WTC11 (cell line): Measurements from ENCODE around the gene TWIST2. TPM values are rescaled to one million over a fixed set of nuclear protein-coding genes. Genes with fewer than 3 reads are reported as not detected.

Source experiments
- ATAC-seq: fragments of 200-7000 bp; cut with Tn5 transposase; 2 replicates; pipeline ENCODE4 v1.10.0; 2021; ENCODE audit warnings: mild to moderate bottlenecking, moderate library complexity
- CTCF ChIA-PET: fragments of 300-600 bp; sonication (Branson Sonifier 250); formaldehyde crosslinking; loops from one replicate; lab custom pipeline; 2021; ENCODE audit warnings: antibody characterized with exemption; lab: Charles Lee
- POLR2A ChIA-PET: fragments of 350-600 bp; sonication (Branson Sonifier 250); formaldehyde crosslinking; loops from one replicate; lab custom pipeline; 2021; ENCODE audit warnings: antibody characterized with exemption; lab: Charles Lee
- DNase-seq: peaks from one replicate; pipeline ENCODE4 v3.0.0; 2021; ENCODE audit warnings: low spot score
- H3K27ac Mint-ChIP-seq: 2 replicates; pipeline ENCODE4 v1.8.0; 2021; ENCODE audit warnings: mixed read lengths
- H3K27me3 Mint-ChIP-seq: 2 replicates; pipeline ENCODE4 v1.8.0; 2021; ENCODE audit warnings: low read depth, mild to moderate bottlenecking, moderate library complexity, mixed read lengths
- H3K36me3 Mint-ChIP-seq: 2 replicates; pipeline ENCODE4 v1.8.0; 2021; ENCODE audit warnings: mixed read lengths
- H3K4me1 Mint-ChIP-seq: 2 replicates; pipeline ENCODE4 v1.8.0; 2022; ENCODE audit warnings: mixed read lengths
- H3K4me3 Mint-ChIP-seq: 2 replicates; pipeline ENCODE4 v1.8.0; 2021; ENCODE audit warnings: mild to moderate bottlenecking, moderate library complexity, mixed read lengths
- H3K9me3 Mint-ChIP-seq: 2 replicates; pipeline ENCODE4 v1.8.0; 2021; ENCODE audit warnings: mixed read lengths
- GABPB1 ChIP-seq: sonication (generic); formaldehyde crosslinking; IDR thresholded peaks from 2 replicates; pipeline ENCODE4 v1.8.1; 2023; ENCODE audit warnings: mild to moderate bottlenecking, missing genetic modification reagents
- GTF2I ChIP-seq: fragments of 250-450 bp; sonication (Bioruptor Pico); conservative IDR thresholded peaks from 2 replicates; pipeline ENCODE4 v1.4.0; 2021; ENCODE audit warnings: mild to moderate bottlenecking
- JUN ChIP-seq: sonication (generic); formaldehyde crosslinking; IDR thresholded peaks from 2 replicates; pipeline ENCODE4 v1.8.0; 2023; ENCODE audit warnings: mild to moderate bottlenecking, missing genetic modification reagents
- KAT7 ChIP-seq: sonication (generic); formaldehyde crosslinking; IDR thresholded peaks from 2 replicates; pipeline ENCODE4 v1.8.1; 2023; ENCODE audit warnings: missing genetic modification reagents, mild to moderate bottlenecking, borderline replicate concordance
- MYBL2 ChIP-seq: sonication (generic); formaldehyde crosslinking; IDR thresholded peaks from 2 replicates; pipeline ENCODE4 v1.8.1; 2023; ENCODE audit warnings: mild to moderate bottlenecking, moderate library complexity, missing genetic modification reagents
- NFATC4 ChIP-seq: fragments of 250-450 bp; sonication (Bioruptor Pico); IDR thresholded peaks from 2 replicates; pipeline ENCODE4 v1.9.0; 2021; ENCODE audit warnings: mild to moderate bottlenecking
- NFE2L1 ChIP-seq: sonication (generic); formaldehyde crosslinking; IDR thresholded peaks from 2 replicates; pipeline ENCODE4 v1.8.1; 2023; ENCODE audit warnings: missing genetic modification reagents
- OVOL2 ChIP-seq: fragments of 250-450 bp; sonication (Bioruptor Pico); IDR thresholded peaks from 2 replicates; pipeline ENCODE4 v1.9.0; 2021; ENCODE audit warnings: mild to moderate bottlenecking, borderline replicate concordance
- RELA ChIP-seq: sonication (generic); formaldehyde crosslinking; IDR thresholded peaks from 2 replicates; pipeline ENCODE4 v1.8.1; 2022; ENCODE audit warnings: missing genetic modification reagents, mild to moderate bottlenecking, borderline replicate concordance
- SMAD4 ChIP-seq: sonication (generic); formaldehyde crosslinking; IDR thresholded peaks from 2 replicates; pipeline ENCODE4 v1.8.0; 2022; ENCODE audit warnings: mild to moderate bottlenecking, missing genetic modification reagents
- TEAD1 ChIP-seq: sonication (generic); formaldehyde crosslinking; IDR thresholded peaks from 2 replicates; pipeline ENCODE4 v1.8.0; 2022; ENCODE audit warnings: mild to moderate bottlenecking, missing genetic modification reagents
- ZBTB21 ChIP-seq: sonication (generic); formaldehyde crosslinking; IDR thresholded peaks from 2 replicates; pipeline ENCODE4 v1.8.1; 2023; ENCODE audit warnings: mild to moderate bottlenecking, missing genetic modification reagents, borderline replicate concordance
- ZNF138 ChIP-seq: sonication (generic); formaldehyde crosslinking; conservative IDR thresholded peaks from 2 replicates; pipeline ENCODE4 v1.8.1; 2022; ENCODE audit warnings: mild to moderate bottlenecking, moderate library complexity, missing genetic modification reagents
- ZNF263 ChIP-seq: sonication (generic); formaldehyde crosslinking; IDR thresholded peaks from 2 replicates; pipeline ENCODE4 v1.8.1; 2022; ENCODE audit warnings: low read depth, mild to moderate bottlenecking, moderate library complexity, missing genetic modification reagents
- total RNA-seq: library from RNA; stranded (reverse); gene quantifications from 3 replicates; pipeline ENCODE4 v1.2.3, GENCODE V29; 2021
- TF ChIP-seq, protein P1 (sequence below): sonication (generic); formaldehyde crosslinking; IDR thresholded peaks from 2 replicates; pipeline ENCODE4 v1.8.0; 2022; ENCODE audit warnings: mild to moderate bottlenecking, missing genetic modification reagents
- TF ChIP-seq, protein P2 (sequence below): sonication (generic); formaldehyde crosslinking; IDR thresholded peaks from 2 replicates; pipeline ENCODE4 v1.8.1; 2023; ENCODE audit warnings: mild to moderate bottlenecking, missing genetic modification reagents
- TF ChIP-seq, protein P3 (sequence below): sonication (generic); formaldehyde crosslinking; IDR thresholded peaks from 2 replicates; pipeline ENCODE4 v1.8.0; 2022; ENCODE audit warnings: mild to moderate bottlenecking, missing genetic modification reagents
- TF ChIP-seq, protein P4 (sequence below): sonication (generic); formaldehyde crosslinking; IDR thresholded peaks from 2 replicates; pipeline ENCODE4 v1.8.1; 2023; ENCODE audit warnings: mild to moderate bottlenecking, moderate library complexity, missing genetic modification reagents
- TF ChIP-seq, protein P5 (sequence below): sonication (generic); formaldehyde crosslinking; IDR thresholded peaks from 2 replicates; pipeline ENCODE4 v1.8.1; 2022; ENCODE audit warnings: low read depth, mild to moderate bottlenecking, moderate library complexity, missing genetic modification reagents, borderline replicate concordance
- TF ChIP-seq, protein P6 (sequence below): fragments of 250-450 bp; sonication (Bioruptor Pico); IDR thresholded peaks from 2 replicates; pipeline ENCODE4 v1.8.0; 2021; ENCODE audit warnings: mild to moderate bottlenecking

The TWIST2 gene
- total RNA-seq, 1 experiment from 2014 or later, result 5.7 TPM

DNA sequence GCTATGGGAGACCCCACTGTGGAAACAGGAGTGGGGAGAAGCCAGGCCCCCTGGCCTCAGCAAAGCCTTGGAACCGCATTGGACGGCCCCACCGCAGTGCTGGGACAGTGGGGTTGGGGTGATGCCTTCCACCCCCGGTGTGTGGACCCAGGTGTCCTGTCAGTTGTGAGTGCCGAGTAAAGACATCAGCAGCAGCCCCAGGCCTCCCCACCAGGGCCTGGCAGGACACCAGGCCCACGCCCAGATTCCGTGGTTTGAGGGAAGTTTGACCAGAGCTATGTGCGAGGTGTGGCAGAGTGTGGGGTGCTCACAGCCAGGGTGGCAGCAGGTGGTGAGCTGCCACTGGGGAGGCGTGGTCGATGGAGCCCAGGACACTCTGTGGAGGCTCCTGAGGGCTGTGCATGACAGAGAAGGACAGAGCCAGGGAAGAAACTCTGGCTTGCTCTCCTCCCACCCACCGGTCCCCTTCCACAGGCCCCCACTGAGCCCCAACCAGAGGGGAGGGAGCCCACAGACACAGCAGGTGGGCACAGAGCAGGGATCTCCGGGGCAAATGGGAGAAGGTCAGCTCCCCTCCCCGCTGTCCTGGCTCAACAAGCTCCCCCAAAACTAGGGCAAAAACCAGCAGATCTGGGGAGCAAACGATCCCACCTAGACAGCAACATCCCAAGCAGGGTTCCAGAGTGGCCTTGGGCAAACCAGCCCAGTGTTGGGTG, 69.1 kb downstream of the TWIST2 start:
- H3K9me3 Mint-ChIP-seq, result 0 out of 2 replicates have a peak, but pooled peaks cover 6% of the 10 kb centered on the region
- H3K27me3 Mint-ChIP-seq, result no peaks in the 10 kb centered on the region
- no peak for TF ChIP-seq MYBL2 (CRISPR knock-in tag)
- no peak for TF ChIP-seq RELA (CRISPR knock-in tag)
- TF ChIP-seq, protein P1, sequence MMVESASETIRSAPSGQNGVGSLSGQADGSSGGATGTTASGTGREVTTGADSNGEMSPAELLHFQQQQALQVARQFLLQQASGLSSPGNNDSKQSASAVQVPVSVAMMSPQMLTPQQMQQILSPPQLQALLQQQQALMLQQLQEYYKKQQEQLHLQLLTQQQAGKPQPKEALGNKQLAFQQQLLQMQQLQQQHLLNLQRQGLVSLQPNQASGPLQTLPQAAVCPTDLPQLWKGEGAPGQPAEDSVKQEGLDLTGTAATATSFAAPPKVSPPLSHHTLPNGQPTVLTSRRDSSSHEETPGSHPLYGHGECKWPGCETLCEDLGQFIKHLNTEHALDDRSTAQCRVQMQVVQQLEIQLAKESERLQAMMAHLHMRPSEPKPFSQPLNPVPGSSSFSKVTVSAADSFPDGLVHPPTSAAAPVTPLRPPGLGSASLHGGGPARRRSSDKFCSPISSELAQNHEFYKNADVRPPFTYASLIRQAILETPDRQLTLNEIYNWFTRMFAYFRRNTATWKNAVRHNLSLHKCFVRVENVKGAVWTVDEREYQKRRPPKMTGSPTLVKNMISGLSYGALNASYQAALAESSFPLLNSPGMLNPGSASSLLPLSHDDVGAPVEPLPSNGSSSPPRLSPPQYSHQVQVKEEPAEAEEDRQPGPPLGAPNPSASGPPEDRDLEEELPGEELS (CRISPR knock-in tag), result no peak
- H3K4me3 Mint-ChIP-seq, result no peak overlapping the region
- ChIA-PET POLR2A (no interaction called here), CTCF (no interaction called here)
- DNase-seq (no peak), ATAC-seq (no peak)
- H3K4me1 Mint-ChIP-seq, result no peaks in the 10 kb centered on the region
- H3K27ac Mint-ChIP-seq, result no peak overlapping the region
- no peaks in the 10 kb centered on the region for H3K36me3 Mint-ChIP-seq

DNA sequence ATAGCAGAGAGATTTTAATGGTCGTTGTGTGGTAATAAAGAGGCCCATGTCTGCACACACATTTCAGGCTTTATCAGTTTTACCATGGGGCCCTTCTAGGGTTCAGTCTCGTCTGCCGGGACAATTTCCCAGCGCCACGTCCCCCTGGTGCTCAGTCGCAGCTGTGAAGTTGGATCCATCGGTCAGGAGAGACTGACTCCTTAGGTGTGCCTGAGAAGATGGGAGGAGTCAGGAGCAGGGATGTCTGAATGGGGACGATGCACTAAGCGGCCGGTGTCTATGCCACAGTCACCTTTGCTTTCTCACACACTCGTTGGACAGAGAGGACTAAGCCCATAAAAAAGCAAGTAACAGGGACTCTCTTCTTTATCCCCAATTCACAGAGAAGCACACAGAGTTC, 71.4 kb downstream of the TWIST2 start:
- ChIA-PET POLR2A (no interaction called here), CTCF (interaction anchor here (0.9 kb wide), 1 partner anchor 44 kb away, joined by 3 read pairs; no protein-coding TSS in a partner anchor)
- DNase-seq (peak; percentile 8), ATAC-seq (no peak; the same call in 1 of the 2 replicates)
- H3K36me3 Mint-ChIP-seq, result no peaks in the 10 kb centered on the region
- TF ChIP-seq TEAD1, result no peak
- no peak for TF ChIP-seq GTF2I (CRISPR knock-in tag)
- TF ChIP-seq, protein P2, sequence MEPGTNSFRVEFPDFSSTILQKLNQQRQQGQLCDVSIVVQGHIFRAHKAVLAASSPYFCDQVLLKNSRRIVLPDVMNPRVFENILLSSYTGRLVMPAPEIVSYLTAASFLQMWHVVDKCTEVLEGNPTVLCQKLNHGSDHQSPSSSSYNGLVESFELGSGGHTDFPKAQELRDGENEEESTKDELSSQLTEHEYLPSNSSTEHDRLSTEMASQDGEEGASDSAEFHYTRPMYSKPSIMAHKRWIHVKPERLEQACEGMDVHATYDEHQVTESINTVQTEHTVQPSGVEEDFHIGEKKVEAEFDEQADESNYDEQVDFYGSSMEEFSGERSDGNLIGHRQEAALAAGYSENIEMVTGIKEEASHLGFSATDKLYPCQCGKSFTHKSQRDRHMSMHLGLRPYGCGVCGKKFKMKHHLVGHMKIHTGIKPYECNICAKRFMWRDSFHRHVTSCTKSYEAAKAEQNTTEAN (CRISPR knock-in tag), result no peak
- TF ChIP-seq SMAD4, result no peak
- no peak for TF ChIP-seq JUN (CRISPR knock-in tag)
- TF ChIP-seq MYBL2 (CRISPR knock-in tag), result no peak
- no peak for TF ChIP-seq OVOL2 (CRISPR knock-in tag)
- TF ChIP-seq, protein P3, sequence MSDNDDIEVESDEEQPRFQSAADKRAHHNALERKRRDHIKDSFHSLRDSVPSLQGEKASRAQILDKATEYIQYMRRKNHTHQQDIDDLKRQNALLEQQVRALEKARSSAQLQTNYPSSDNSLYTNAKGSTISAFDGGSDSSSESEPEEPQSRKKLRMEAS (CRISPR knock-in tag), result no peak
- no peaks in the 10 kb centered on the region; the same call in 1 of the 2 replicates for H3K27me3 Mint-ChIP-seq
- H3K9me3 Mint-ChIP-seq, result 0 out of 2 replicates have a peak, but pooled peaks cover 6% of the 10 kb centered on the region
- no peak overlapping the region for H3K4me3 Mint-ChIP-seq
- no peaks in the 10 kb centered on the region for H3K4me1 Mint-ChIP-seq
- H3K27ac Mint-ChIP-seq, result no peak overlapping the region

DNA sequence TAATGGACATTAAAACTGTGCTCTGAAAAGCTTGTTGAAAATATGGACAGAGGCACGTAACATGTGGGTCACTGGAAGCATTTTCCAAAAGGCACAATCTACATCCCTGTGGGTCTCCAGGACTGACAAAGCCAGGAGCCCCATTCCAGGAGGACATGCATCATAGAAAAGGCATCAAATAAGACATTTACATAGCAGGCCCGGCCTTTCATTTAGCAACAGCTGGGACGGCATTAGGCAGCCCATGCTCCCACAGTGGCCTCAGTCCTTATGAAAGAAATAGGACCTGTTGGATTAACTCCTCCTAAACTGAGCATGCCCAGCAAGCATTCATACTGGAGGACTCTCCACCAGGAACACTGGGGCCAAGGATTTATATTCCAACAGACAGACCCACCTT, 72.2 kb downstream of the TWIST2 start:
- CTCF ChIA-PET, result no interaction called here
- no peak for ATAC-seq
- POLR2A ChIA-PET, result interaction anchor here (0.6 kb wide), 1 partner anchor 105 kb away, joined by 3 read pairs; no protein-coding TSS in a partner anchor
- no peak overlapping the region for H3K27ac Mint-ChIP-seq
- H3K9me3 Mint-ChIP-seq, result 0 out of 2 replicates have a peak, but pooled peaks cover 3% of the 10 kb centered on the region
- no peaks in the 10 kb centered on the region for H3K4me1 Mint-ChIP-seq
- H3K4me3 Mint-ChIP-seq, result no peak overlapping the region
- TF ChIP-seq ZBTB21 (CRISPR knock-in tag), result no peak
- TF ChIP-seq ZNF138 (CRISPR knock-in tag), result no peak
- no peak for TF ChIP-seq NFATC4 (CRISPR knock-in tag)
- TF ChIP-seq, protein P4, sequence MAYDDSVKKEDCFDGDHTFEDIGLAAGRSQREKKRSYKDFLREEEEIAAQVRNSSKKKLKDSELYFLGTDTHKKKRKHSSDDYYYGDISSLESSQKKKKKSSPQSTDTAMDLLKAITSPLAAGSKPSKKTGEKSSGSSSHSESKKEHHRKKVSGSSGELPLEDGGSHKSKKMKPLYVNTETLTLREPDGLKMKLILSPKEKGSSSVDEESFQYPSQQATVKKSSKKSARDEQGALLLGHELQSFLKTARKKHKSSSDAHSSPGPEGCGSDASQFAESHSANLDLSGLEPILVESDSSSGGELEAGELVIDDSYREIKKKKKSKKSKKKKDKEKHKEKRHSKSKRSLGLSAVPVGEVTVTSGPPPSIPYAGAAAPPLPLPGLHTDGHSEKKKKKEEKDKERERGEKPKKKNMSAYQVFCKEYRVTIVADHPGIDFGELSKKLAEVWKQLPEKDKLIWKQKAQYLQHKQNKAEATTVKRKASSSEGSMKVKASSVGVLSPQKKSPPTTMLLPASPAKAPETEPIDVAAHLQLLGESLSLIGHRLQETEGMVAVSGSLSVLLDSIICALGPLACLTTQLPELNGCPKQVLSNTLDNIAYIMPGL (CRISPR knock-in tag), result no peak
- TF ChIP-seq, protein P5, sequence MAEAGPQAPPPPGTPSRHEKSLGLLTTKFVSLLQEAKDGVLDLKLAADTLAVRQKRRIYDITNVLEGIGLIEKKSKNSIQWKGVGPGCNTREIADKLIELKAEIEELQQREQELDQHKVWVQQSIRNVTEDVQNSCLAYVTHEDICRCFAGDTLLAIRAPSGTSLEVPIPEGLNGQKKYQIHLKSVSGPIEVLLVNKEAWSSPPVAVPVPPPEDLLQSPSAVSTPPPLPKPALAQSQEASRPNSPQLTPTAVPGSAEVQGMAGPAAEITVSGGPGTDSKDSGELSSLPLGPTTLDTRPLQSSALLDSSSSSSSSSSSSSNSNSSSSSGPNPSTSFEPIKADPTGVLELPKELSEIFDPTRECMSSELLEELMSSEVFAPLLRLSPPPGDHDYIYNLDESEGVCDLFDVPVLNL (CRISPR knock-in tag), result no peak
- TF ChIP-seq NFE2L1, result no peak
- no peak for TF ChIP-seq KAT7 (CRISPR knock-in tag)
- no peak for TF ChIP-seq ZNF263
- no peak for TF ChIP-seq GABPB1
- TF ChIP-seq, protein P6, sequence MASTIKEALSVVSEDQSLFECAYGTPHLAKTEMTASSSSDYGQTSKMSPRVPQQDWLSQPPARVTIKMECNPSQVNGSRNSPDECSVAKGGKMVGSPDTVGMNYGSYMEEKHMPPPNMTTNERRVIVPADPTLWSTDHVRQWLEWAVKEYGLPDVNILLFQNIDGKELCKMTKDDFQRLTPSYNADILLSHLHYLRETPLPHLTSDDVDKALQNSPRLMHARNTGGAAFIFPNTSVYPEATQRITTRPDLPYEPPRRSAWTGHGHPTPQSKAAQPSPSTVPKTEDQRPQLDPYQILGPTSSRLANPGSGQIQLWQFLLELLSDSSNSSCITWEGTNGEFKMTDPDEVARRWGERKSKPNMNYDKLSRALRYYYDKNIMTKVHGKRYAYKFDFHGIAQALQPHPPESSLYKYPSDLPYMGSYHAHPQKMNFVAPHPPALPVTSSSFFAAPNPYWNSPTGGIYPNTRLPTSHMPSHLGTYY (CRISPR knock-in tag), result no peak
- TF ChIP-seq, all 79 proteins: peak for 0
- Mint-ChIP-seq H3K27me3 (no peaks in the 10 kb centered on the region; the same call in 1 of the 2 replicates), H3K36me3 (no peaks in the 10 kb centered on the region)
- DNase-seq, result no peak
